Progenitor cell of endocrine pancreas (in vitro differentiated cells): ENCODE measurements around the gene CROCC2. TPM values are rescaled to one million over a fixed set of nuclear protein-coding genes. Genes with fewer than 3 reads are reported as not detected.

Source experiments
- DNase-seq: peaks from one replicate; pipeline ENCODE4 v3.0.0; 2021; ENCODE audit warnings: low spot score; ENCODE audit not compliant: unreplicated experiment
- H3K27ac Mint-ChIP-seq: 2 replicates; pipeline ENCODE4 v1.8.0; 2021; ENCODE audit warnings: mild to moderate bottlenecking, moderate library complexity, mixed read lengths
- H3K27me3 Mint-ChIP-seq: 2 replicates; pipeline ENCODE4 v1.8.0; 2021; ENCODE audit warnings: mixed read lengths
- H3K36me3 Mint-ChIP-seq: 2 replicates; pipeline ENCODE4 v1.8.0; 2022; ENCODE audit warnings: mixed read lengths; ENCODE audit not compliant: insufficient read depth
- H3K4me1 Mint-ChIP-seq: 2 replicates; pipeline ENCODE4 v1.8.0; 2021; ENCODE audit warnings: low read depth, mixed read lengths
- H3K4me3 Mint-ChIP-seq: 2 replicates; pipeline ENCODE4 v1.8.0; 2021; ENCODE audit warnings: low read depth, mild to moderate bottlenecking, moderate library complexity, mixed read lengths
- H3K9me3 Mint-ChIP-seq: 2 replicates; pipeline ENCODE4 v1.8.0; 2021; ENCODE audit warnings: low read depth, mixed read lengths
- CTCF ChIP-seq: fragments of 200-600 bp; sonication (generic); IDR thresholded peaks from one replicate; pipeline ENCODE4 v1.5.0; 2021; ENCODE audit warnings: antibody characterized with exemption, mild to moderate bottlenecking; ENCODE audit not compliant: unreplicated experiment
- total RNA-seq: library from RNA; stranded (reverse); gene quantifications from 2 replicates; pipeline ENCODE4 v1.2.1, GENCODE V29; 2021

Gene CROCC2
- total RNA-seq, 1 donor from 2014 or later, result 0.36 TPM

GRCh38 chr2:240894836-240895558, 11.1 kb upstream of the CROCC2 start:
- H3K4me3 Mint-ChIP-seq, result peak overlapping the region; percentile 47
- peak overlapping the region; percentile 69 for H3K27ac Mint-ChIP-seq
- no peaks in the 10 kb centered on the region for H3K27me3 Mint-ChIP-seq
- H3K4me1 Mint-ChIP-seq, result peaks cover 10% of the 10 kb centered on the region
- no peak for DNase-seq
- H3K9me3 Mint-ChIP-seq, result no peaks in the 10 kb centered on the region
- no peak for TF ChIP-seq CTCF
- no peaks in the 10 kb centered on the region for H3K36me3 Mint-ChIP-seq

- DNase-seq, result no peak
- Mint-ChIP-seq H3K27ac (peak within 1 kb of the TSS; percentile 69), H3K9me3 (peaks cover 2% of the 10 kb centered on the region), H3K27me3 (no peaks in the 10 kb centered on the region), H3K4me3 (peak within 1 kb of the TSS; percentile 47), H3K4me1 (peaks cover 10% of the 10 kb centered on the region), H3K36me3 (no peaks in the 10 kb centered on the region)
- TF ChIP-seq CTCF, result no peak
Measured at GRCh38 chr2:240895656-240896388, 10.3 kb upstream of the CROCC2 start, which contains the start of gene MAB21L4. TSS of gene MAB21L4 (minus strand) at chr2:240896156. CDS start at chr2:240895997, 159 bp downstream.

- H3K27ac Mint-ChIP-seq, result no peak overlapping the region
- H3K4me3 Mint-ChIP-seq, result no peak overlapping the region
- DNase-seq, result no peak
- H3K4me1 Mint-ChIP-seq, result peaks cover 10% of the 10 kb centered on the region
- H3K27me3 Mint-ChIP-seq, result no peaks in the 10 kb centered on the region
- no peaks in the 10 kb centered on the region for H3K36me3 Mint-ChIP-seq
- no peak for TF ChIP-seq CTCF
- H3K9me3 Mint-ChIP-seq, result peaks cover 6% of the 10 kb centered on the region
Measured at GRCh38 chr2:240896394-240896793, 9.7 kb upstream of the CROCC2 start.

DNA sequence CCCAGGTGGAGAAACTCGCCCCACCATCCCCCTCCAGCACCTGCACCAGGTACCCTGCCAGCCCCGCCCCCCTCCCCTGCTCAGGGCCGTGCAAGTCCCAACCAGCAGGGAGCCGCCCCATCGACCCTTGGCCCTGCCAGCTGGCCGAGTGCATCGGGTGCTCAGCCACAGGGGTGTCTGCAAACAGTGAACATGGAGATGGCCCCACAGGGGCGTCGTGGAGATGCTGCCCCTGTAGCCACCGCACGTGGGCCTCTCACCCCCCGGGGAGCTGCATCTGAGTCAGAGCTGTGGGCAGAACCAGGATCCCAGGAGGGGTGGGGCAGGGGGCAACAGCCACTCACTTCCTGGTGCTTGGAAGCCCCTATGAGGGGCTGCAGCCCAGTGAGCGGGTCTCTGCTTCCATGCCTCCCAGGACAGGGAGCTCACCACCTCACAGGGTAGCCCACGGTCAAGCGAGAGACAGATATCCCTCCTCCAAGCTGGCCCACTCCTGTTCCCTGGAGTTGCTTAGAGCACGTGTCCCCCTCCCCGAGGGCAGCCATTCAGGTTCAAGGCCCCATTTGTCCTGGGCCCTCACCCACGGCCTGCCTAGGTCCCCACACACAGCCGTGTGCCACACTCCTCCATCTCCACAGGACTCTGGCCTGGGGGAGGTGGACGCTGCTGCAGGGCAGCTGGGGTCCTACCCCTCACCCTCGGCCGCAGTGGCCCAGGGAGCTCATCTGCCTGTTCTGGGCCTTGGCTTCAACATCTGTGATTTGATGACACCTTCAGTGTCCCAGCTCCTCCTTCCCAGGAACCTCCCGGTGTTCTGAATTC, 9.1 kb upstream of the CROCC2 start:
- no peak for TF ChIP-seq CTCF

DNA sequence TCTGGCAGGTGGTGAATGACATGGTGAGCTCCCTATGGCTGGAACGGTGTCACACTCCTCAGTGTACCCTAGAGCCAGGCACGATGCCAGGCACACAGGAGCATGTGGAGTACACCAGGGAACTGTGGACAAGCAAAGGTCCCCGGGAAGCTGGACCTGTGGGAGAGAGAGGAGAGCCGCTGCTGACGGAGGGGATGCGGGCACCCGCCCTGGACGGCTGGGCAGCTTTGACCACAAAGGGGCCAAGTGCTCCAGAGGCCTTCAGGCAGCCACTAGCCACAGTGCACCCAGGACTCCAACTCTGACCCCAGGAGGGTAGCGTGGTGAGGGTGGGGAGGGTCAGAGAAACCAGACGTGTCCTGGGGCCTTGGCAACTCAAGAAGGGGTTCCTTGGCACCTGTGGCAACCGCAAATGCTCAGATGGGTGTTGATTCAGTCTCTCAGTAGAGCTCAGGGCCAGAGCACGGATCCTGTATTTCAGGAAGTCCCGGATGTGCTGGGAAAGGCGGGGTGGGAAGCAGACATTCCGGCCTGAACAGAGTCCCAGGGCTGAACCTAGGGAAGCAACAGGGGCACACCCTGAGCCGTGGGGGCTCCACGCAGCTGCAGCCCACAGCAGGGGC, 7.9 kb upstream of the CROCC2 start:
- H3K27ac Mint-ChIP-seq, result peak overlapping the region; percentile 39
- DNase-seq, result no peak
- H3K36me3 Mint-ChIP-seq, result no peaks in the 10 kb centered on the region
- no peak overlapping the region for H3K4me3 Mint-ChIP-seq
- H3K4me1 Mint-ChIP-seq, result peaks cover 12% of the 10 kb centered on the region
- H3K27me3 Mint-ChIP-seq, result peaks cover 5% of the 10 kb centered on the region
- TF ChIP-seq CTCF, result no peak
- peaks cover 6% of the 10 kb centered on the region for H3K9me3 Mint-ChIP-seq

More for the DNA sequence above, 9.1 kb upstream of the CROCC2 start:
- no peak overlapping the region for H3K4me3 Mint-ChIP-seq
- peaks cover 6% of the 10 kb centered on the region for H3K9me3 Mint-ChIP-seq
- no peak overlapping the region for H3K27ac Mint-ChIP-seq
- peaks cover 10% of the 10 kb centered on the region for H3K4me1 Mint-ChIP-seq
- no peaks in the 10 kb centered on the region for H3K36me3 Mint-ChIP-seq
- no peaks in the 10 kb centered on the region for H3K27me3 Mint-ChIP-seq
- DNase-seq, result no peak
